ENCODE measurements around the gene CDH4. TPM values are rescaled to one million over a fixed set of nuclear protein-coding genes. Genes with fewer than 3 reads are reported as not detected.

The CDH4 gene
- total RNA-seq, 1 donor from 2014 or later, result 3.2 TPM

DNA sequence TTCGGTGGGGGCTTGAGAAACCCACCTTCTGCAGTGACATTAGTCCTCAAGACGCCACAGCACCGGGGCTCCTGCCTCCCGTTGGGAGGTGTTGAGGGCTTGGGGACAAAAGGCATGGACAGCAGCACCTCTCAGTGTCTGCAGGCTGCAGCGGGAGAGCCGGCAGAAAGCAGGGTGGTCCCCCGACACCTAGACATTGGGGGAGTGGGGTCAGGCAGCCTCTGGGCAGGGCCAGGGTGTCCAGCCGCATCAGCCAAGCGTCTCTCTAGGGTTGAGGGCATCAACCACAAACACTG, 549.0 kb downstream of the CDH4 start:
- H3K27me3 ChIP-seq (ENCODE audit: insufficient read depth, low read length), result peaks cover 2% of the 10 kb centered on the region
- peaks cover 1% of the 10 kb centered on the region for H3K4me1 Mint-ChIP-seq (ENCODE audit: low read depth, unreplicated experiment)

DNA sequence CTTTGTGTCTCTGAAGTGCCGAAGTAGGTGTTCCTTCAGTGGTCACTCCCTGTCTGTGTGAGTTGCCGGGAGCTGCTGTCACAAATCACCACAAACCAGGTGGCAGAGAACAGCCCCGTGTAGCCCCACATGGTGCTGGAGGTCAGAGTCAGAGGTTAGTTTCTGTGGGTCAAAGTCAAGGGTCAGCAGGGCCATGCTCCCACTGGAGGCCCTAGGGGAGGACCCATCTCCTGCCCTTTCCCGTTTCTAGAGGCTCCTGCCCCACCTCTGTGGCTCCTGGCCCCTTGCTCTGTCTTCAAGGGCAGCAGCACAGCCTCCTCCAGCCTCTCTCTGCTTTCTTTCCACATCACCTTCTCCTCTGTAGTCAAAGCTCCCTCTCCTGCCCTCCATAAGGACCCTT, 549.4 kb downstream of the CDH4 start:
- H4K20me1 ChIP-seq (ENCODE audit: insufficient read depth, low read length), result no peaks in the 10 kb centered on the region
- no peaks in the 10 kb centered on the region for H3K36me3 ChIP-seq (ENCODE audit: insufficient read depth, low read length)
- no peaks in the 10 kb centered on the region for H3K4me1 ChIP-seq (ENCODE audit: insufficient read depth, low read length)
- DNase-seq (ENCODE audit: low read depth) (no peak), FAIRE-seq (no peak)
- no peaks in the 10 kb centered on the region for H3K9me3 ChIP-seq (ENCODE audit: insufficient read depth, low read depth, low read length)
- no peak overlapping the region for H3K4me3 ChIP-seq (ENCODE audit: insufficient read depth, low read depth, low read length)
- no peak overlapping the region for H3K4me2 ChIP-seq (ENCODE audit: low read length)
- TF ChIP-seq EZH2 (IDR thresholded peaks at IDR 0.05; ENCODE audit: insufficient read depth, low read length), result no peak
- TF ChIP-seq, protein P1, sequence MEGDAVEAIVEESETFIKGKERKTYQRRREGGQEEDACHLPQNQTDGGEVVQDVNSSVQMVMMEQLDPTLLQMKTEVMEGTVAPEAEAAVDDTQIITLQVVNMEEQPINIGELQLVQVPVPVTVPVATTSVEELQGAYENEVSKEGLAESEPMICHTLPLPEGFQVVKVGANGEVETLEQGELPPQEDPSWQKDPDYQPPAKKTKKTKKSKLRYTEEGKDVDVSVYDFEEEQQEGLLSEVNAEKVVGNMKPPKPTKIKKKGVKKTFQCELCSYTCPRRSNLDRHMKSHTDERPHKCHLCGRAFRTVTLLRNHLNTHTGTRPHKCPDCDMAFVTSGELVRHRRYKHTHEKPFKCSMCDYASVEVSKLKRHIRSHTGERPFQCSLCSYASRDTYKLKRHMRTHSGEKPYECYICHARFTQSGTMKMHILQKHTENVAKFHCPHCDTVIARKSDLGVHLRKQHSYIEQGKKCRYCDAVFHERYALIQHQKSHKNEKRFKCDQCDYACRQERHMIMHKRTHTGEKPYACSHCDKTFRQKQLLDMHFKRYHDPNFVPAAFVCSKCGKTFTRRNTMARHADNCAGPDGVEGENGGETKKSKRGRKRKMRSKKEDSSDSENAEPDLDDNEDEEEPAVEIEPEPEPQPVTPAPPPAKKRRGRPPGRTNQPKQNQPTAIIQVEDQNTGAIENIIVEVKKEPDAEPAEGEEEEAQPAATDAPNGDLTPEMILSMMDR (IDR thresholded peaks at IDR 0.05; ENCODE audit: insufficient read depth, low read depth, low read length), result no peak
- Mint-ChIP-seq H3K4me1 (ENCODE audit: low read depth, unreplicated experiment) (peaks cover 1% of the 10 kb centered on the region), H3K27me3 (ENCODE audit: low read depth, unreplicated experiment) (peaks cover 54% of the 10 kb centered on the region), H3K36me3 (ENCODE audit: low read depth, unreplicated experiment) (no peaks in the 10 kb centered on the region), H3K27ac (ENCODE audit: unreplicated experiment) (peak overlapping the region; percentile 44), H3K9me3 (ENCODE audit: unreplicated experiment) (no peaks in the 10 kb centered on the region), H3K4me3 (ENCODE audit: unreplicated experiment) (no peak overlapping the region)
- H2AFZ ChIP-seq (ENCODE audit: low read depth, low read length), result no peak overlapping the region
- H3K79me2 ChIP-seq (ENCODE audit: insufficient read depth, low read length), result no peaks in the 10 kb centered on the region
- H3K27me3 ChIP-seq (ENCODE audit: insufficient read depth, low read length), result peaks cover 2% of the 10 kb centered on the region
- H3K27ac ChIP-seq (ENCODE audit: low read depth, low read length), result no peak overlapping the region
- no peak overlapping the region for H3K9ac ChIP-seq (ENCODE audit: low read length)

More for the DNA sequence above, 549.0 kb downstream of the CDH4 start:
- no peaks in the 10 kb centered on the region for H3K36me3 Mint-ChIP-seq (ENCODE audit: low read depth, unreplicated experiment)
- FAIRE-seq, result no peak
- Histone ChIP-seq H3K4me2 (ENCODE audit: low read length) (no peak overlapping the region), H3K9ac (ENCODE audit: low read length) (no peak overlapping the region), H4K20me1 (ENCODE audit: insufficient read depth, low read length) (no peaks in the 10 kb centered on the region), H3K4me1 (ENCODE audit: insufficient read depth, low read length) (no peaks in the 10 kb centered on the region), H2AFZ (ENCODE audit: low read depth, low read length) (no peak overlapping the region), H3K9me3 (ENCODE audit: insufficient read depth, low read depth, low read length) (no peaks in the 10 kb centered on the region), H3K4me3 (ENCODE audit: insufficient read depth, low read depth, low read length) (no peak overlapping the region), H3K36me3 (ENCODE audit: insufficient read depth, low read length) (no peaks in the 10 kb centered on the region), H3K79me2 (ENCODE audit: insufficient read depth, low read length) (no peaks in the 10 kb centered on the region), H3K27ac (ENCODE audit: low read depth, low read length) (no peak overlapping the region)
- no peak overlapping the region for H3K27ac Mint-ChIP-seq (ENCODE audit: unreplicated experiment)
- H3K9me3 Mint-ChIP-seq (ENCODE audit: unreplicated experiment), result no peaks in the 10 kb centered on the region
- peaks cover 50% of the 10 kb centered on the region for H3K27me3 Mint-ChIP-seq (ENCODE audit: low read depth, unreplicated experiment)
- TF ChIP-seq, protein P1 (IDR thresholded peaks at IDR 0.05; ENCODE audit: insufficient read depth, low read depth, low read length), result no peak
- no peak for TF ChIP-seq EZH2 (IDR thresholded peaks at IDR 0.05; ENCODE audit: insufficient read depth, low read length)
- H3K4me3 Mint-ChIP-seq (ENCODE audit: unreplicated experiment), result no peak overlapping the region
- no peak for DNase-seq (ENCODE audit: low read depth)

DNA sequence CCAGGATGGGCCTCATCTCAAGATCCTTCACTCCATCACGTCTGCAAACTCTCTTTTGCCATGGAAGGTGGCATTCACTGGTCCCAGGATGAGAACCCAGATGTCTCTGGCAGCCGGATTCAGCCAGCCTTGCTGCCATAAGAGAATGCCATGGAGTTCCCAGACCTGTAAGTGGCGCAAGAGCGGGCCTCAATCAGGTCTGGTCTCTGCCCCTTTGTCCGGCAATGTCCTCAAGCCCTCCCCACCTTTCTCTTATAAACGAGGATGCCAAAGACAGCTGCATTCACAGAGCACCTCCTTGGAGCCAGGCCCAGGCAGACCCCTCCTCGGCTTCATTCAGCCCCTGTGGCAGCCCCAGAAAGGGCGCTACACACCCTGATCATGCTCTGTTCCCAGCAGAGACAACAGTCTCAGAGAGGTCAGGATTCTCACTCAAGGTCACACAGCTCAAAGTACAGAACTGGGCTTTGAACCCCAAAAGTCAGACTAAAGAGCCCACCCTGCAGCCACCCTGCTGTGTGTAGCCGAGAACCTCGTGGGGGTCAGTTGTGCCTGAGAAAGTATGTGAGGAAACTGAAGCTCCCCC, 549.9 kb downstream of the CDH4 start:
- H3K9me3 Mint-ChIP-seq (ENCODE audit: unreplicated experiment), result no peaks in the 10 kb centered on the region
- no peaks in the 10 kb centered on the region for H3K9me3 ChIP-seq (ENCODE audit: insufficient read depth, low read depth, low read length)
- no peak overlapping the region for H3K4me2 ChIP-seq (ENCODE audit: low read length)
- no peak overlapping the region for H2AFZ ChIP-seq (ENCODE audit: low read depth, low read length)
- H3K36me3 Mint-ChIP-seq (ENCODE audit: low read depth, unreplicated experiment), result no peaks in the 10 kb centered on the region
- TF ChIP-seq, protein P1 (IDR thresholded peaks at IDR 0.05; ENCODE audit: insufficient read depth, low read depth, low read length), result no peak
- TF ChIP-seq EZH2 (IDR thresholded peaks at IDR 0.05; ENCODE audit: insufficient read depth, low read length), result no peak
- no peak overlapping the region for H3K4me3 ChIP-seq (ENCODE audit: insufficient read depth, low read depth, low read length)
- peaks cover 58% of the 10 kb centered on the region for H3K27me3 Mint-ChIP-seq (ENCODE audit: low read depth, unreplicated experiment)
- H3K9ac ChIP-seq (ENCODE audit: low read length), result no peak overlapping the region
- H3K4me3 Mint-ChIP-seq (ENCODE audit: unreplicated experiment), result no peak overlapping the region
- no peak overlapping the region for H3K27ac ChIP-seq (ENCODE audit: low read depth, low read length)
- H3K4me1 Mint-ChIP-seq (ENCODE audit: low read depth, unreplicated experiment), result peaks cover 1% of the 10 kb centered on the region
- no peaks in the 10 kb centered on the region for H4K20me1 ChIP-seq (ENCODE audit: insufficient read depth, low read length)
- no peaks in the 10 kb centered on the region for H3K36me3 ChIP-seq (ENCODE audit: insufficient read depth, low read length)
- H3K27ac Mint-ChIP-seq (ENCODE audit: unreplicated experiment), result peak overlapping the region; percentile 44
- no peak for DNase-seq (ENCODE audit: low read depth)
- no peaks in the 10 kb centered on the region for H3K79me2 ChIP-seq (ENCODE audit: insufficient read depth, low read length)
- H3K4me1 ChIP-seq (ENCODE audit: insufficient read depth, low read length), result no peaks in the 10 kb centered on the region
- peaks cover 2% of the 10 kb centered on the region for H3K27me3 ChIP-seq (ENCODE audit: insufficient read depth, low read length)
- no peak for FAIRE-seq

Data from astrocyte (in vitro differentiated cells and primary cell).